ENCODE results near the gene THOC7. TPM values are rescaled to one million over a fixed set of nuclear protein-coding genes. Genes with fewer than 3 reads are reported as not detected.

Gene THOC7
- total and polyA plus RNA-seq, 12 donors, result 71.3 to 204 (median 79.4) TPM

GRCh38 chr3:63900010-63900409, 36.4 kb upstream of the THOC7 start:
- Histone ChIP-seq H3K27me3 (no peaks in the 10 kb centered on the region), H3K9me3 (no peaks in the 10 kb centered on the region), H3K36me3 (peaks cover 0 to 38% (median 0%) of the 10 kb centered on the region in 9 donors), H3K27ac (peak overlapping the region in 1 of 10 donors; percentile 45), H3K4me3 (no peak overlapping the region), H3K4me1 (peaks cover 0 to 36% (median 24%) of the 10 kb centered on the region in 9 donors)
- no peak for DNase-seq
- ATAC-seq, result no peak
- intact Hi-C loops (cut with DNase I), result no loop called here
- no peak for TF ChIP-seq CTCF (IDR thresholded peaks at IDR 0.05)
- WGBS, 2 donors, result 95 to 96% methylated on average over 5 of the region's 5 CpGs

GRCh38 chr3:63896332-63897030, 32.9 kb upstream of the THOC7 start:
- H3K27ac ChIP-seq, result no peak overlapping the region
- intact Hi-C loops (cut with DNase I), result no loop called here
- DNase-seq (no peak), ATAC-seq (no peak)
- peaks cover 0 to 38% (median 0%) of the 10 kb centered on the region in 9 donors for H3K36me3 ChIP-seq
- 78 to 91% methylated on average over 1 of the region's 1 CpG for WGBS, 2 donors
- no peak overlapping the region for H3K4me3 ChIP-seq
- H3K9me3 ChIP-seq, result no peaks in the 10 kb centered on the region
- H3K27me3 ChIP-seq, result no peaks in the 10 kb centered on the region
- peaks cover 0 to 45% (median 24%) of the 10 kb centered on the region in 9 donors for H3K4me1 ChIP-seq
- TF ChIP-seq CTCF (IDR thresholded peaks at IDR 0.05), result no peak

GRCh38 chr3:63895422-63896189, 32.0 kb upstream of the THOC7 start:
- Histone ChIP-seq H3K27me3 (no peaks in the 10 kb centered on the region), H3K4me1 (peaks cover 0 to 43% (median 24%) of the 10 kb centered on the region in 9 donors), H3K4me3 (no peak overlapping the region), H3K36me3 (peaks cover 0 to 38% (median 0%) of the 10 kb centered on the region in 9 donors), H3K9me3 (no peaks in the 10 kb centered on the region), H3K27ac (no peak overlapping the region)
- intact Hi-C loops (cut with DNase I), result no loop called here
- TF ChIP-seq CTCF (IDR thresholded peaks at IDR 0.05), result no peak
- DNase-seq (no peak), ATAC-seq (no peak)
- WGBS, 2 donors, result 57 to 63% methylated on average over 5 of the region's 5 CpGs

- WGBS, 2 donors, result 97 to 100% methylated on average over 1 of the region's 1 CpG
- intact Hi-C loops (cut with DNase I), result no loop called here
Measured at GRCh38 chr3:63892773-63893352, 29.3 kb upstream of the THOC7 start.

More at GRCh38 chr3:63892773-63893352, 29.3 kb upstream of the THOC7 start:
- Histone ChIP-seq H3K4me3 (no peak overlapping the region), H3K27me3 (no peaks in the 10 kb centered on the region), H3K9me3 (no peaks in the 10 kb centered on the region), H3K27ac (no peak overlapping the region), H3K4me1 (peaks cover 0 to 47% (median 23%) of the 10 kb centered on the region in 9 donors), H3K36me3 (peaks cover 0 to 16% (median 0%) of the 10 kb centered on the region in 9 donors)
- no peak for TF ChIP-seq CTCF (IDR thresholded peaks at IDR 0.05)
- DNase-seq, result no peak
- ATAC-seq, result no peak
